Left lobe of liver (tissue), 2 donors: ENCODE data around the gene PCDHA9. TPM values are rescaled to one million over a fixed set of nuclear protein-coding genes. Genes with fewer than 3 reads are reported as not detected.
"Not testable (repeated sequence)": the region's sequence is repeated elsewhere in the genome, so short reads cannot be mapped to it uniquely, and the experiment has no call there.

Experiments
- ATAC-seq: fragments of 200-7000 bp; cut with Tn5 transposase; one replicate; pipeline ENCODE4 v1.9.1; 2020; ENCODE audit warnings: mild to moderate bottlenecking, moderate library complexity
- DNase-seq: peaks from one replicate; pipeline ENCODE4 v3.0.0-alpha.2; 2020; ENCODE audit warnings: low spot score
- total RNA-seq: library from RNA; stranded (reverse); gene quantifications from one replicate; pipeline ENCODE4 v1.2.1, GENCODE V29; 2021
- donor health status: DM: no; HTN: no; CAD: no; lungs with moderate emphysema.
- donor health status: DM: no; HTN: yes; CAD: no.

Gene PCDHA9
- total RNA-seq, 1 donor from 2014 or later: not detected

GRCh38 chr5:140875085-140876065 is 27.2 kb downstream of the PCDHA9 start, which contains the start of gene PCDHA12:
Gene PCDHA12, plus strand, starts transcription at chr5:140875308. Its CDS starts 165 bp downstream, at chr5:140875473.
- DNase-seq: no peak
- ATAC-seq: no peak

- not testable (repeated sequence) for DNase-seq, ATAC-seq
Measured at GRCh38 chr5:140876541-140877261, 28.5 kb downstream of the PCDHA9 start.

- DNase-seq (no peak), ATAC-seq (no peak)
Measured at GRCh38 chr5:140877262-140877581, 29.0 kb downstream of the PCDHA9 start.

GRCh38 chr5:140881889-140882590 is 33.9 kb downstream of the PCDHA9 start, which contains the start of gene PCDHA13:
Gene PCDHA13, plus strand, starts transcription at chr5:140882124. Its CDS starts 145 bp downstream, at chr5:140882269.
- ATAC-seq (peak; percentile 74), DNase-seq (no peak)

- DNase-seq (no peak), ATAC-seq (peak; percentile 59)
Measured at GRCh38 chr5:140882591-140882899, 34.4 kb downstream of the PCDHA9 start.

- no peak for DNase-seq
Measured at GRCh38 chr5:140883373-140883772, 35.2 kb downstream of the PCDHA9 start.

GRCh38 chr5:140883927-140884697 is 35.9 kb downstream of the PCDHA9 start:
- no peak for ATAC-seq
- DNase-seq: no peak

More at GRCh38 chr5:140883373-140883772, 35.2 kb downstream of the PCDHA9 start:
- no peak for ATAC-seq

Other genes with a start within 250 kb of the PCDHA9 start
- 211 TPM for gene CD14, start 215.2 kb upstream of the PCDHA9 start, total RNA-seq
- 15.6 TPM for gene TMCO6, start 208.9 kb upstream of the PCDHA9 start, total RNA-seq
- 50.5 TPM for gene NDUFA2, start 200.8 kb upstream of the PCDHA9 start, total RNA-seq
- 25.4 TPM for gene IK, start 200.6 kb upstream of the PCDHA9 start, total RNA-seq
- 17.8 TPM for gene WDR55, start 183.5 kb upstream of the PCDHA9 start, total RNA-seq
- gene DND1, start 174.8 kb upstream of the PCDHA9 start, total RNA-seq: 1.8 TPM
- gene HARS1, start 157.0 kb upstream of the PCDHA9 start, total RNA-seq: 48.9 TPM
- 12.4 TPM for gene HARS2, start 156.9 kb upstream of the PCDHA9 start, total RNA-seq
- gene ZMAT2, start 147.9 kb upstream of the PCDHA9 start, total RNA-seq: 18.0 TPM
- not detected for gene PCDHA1, start 62.2 kb upstream of the PCDHA9 start, total RNA-seq
- gene PCDHA2, start 53.5 kb upstream of the PCDHA9 start, total RNA-seq: not detected
- 0.05 TPM for gene PCDHA3, start 47.3 kb upstream of the PCDHA9 start, total RNA-seq
- gene PCDHA4, start 41.3 kb upstream of the PCDHA9 start, total RNA-seq: 0.05 TPM
- gene PCDHA5, start 26.8 kb upstream of the PCDHA9 start, total RNA-seq: not detected
- gene PCDHA6, start 20.4 kb upstream of the PCDHA9 start, total RNA-seq: not detected
- not detected for gene PCDHA7, start 14.1 kb upstream of the PCDHA9 start, total RNA-seq
- not detected for gene PCDHA8, start 7.2 kb upstream of the PCDHA9 start, total RNA-seq
- not detected for gene PCDHA10, start 7.5 kb downstream of the PCDHA9 start, total RNA-seq
- gene PCDHA11, start 20.6 kb downstream of the PCDHA9 start, total RNA-seq: 0.23 TPM
- gene PCDHA12, start 26.9 kb downstream of the PCDHA9 start, total RNA-seq: 0.08 TPM
- gene PCDHA13, start 33.7 kb downstream of the PCDHA9 start, total RNA-seq: 0.28 TPM
- gene PCDHAC1, start 77.9 kb downstream of the PCDHA9 start, total RNA-seq: 0.28 TPM
- 0.86 TPM for gene PCDHAC2, start 118.1 kb downstream of the PCDHA9 start, total RNA-seq
- gene PCDHB1, start 203.0 kb downstream of the PCDHA9 start, total RNA-seq: not detected
- gene PCDHB2, start 246.2 kb downstream of the PCDHA9 start, total RNA-seq: 0.08 TPM